Measurements from ENCODE around the gene PRR32.
"Not testable (repeated sequence)": the region's sequence is repeated elsewhere in the genome, so short reads cannot be mapped to it uniquely, and the experiment has no call there.

The PRR32 gene, protein sequence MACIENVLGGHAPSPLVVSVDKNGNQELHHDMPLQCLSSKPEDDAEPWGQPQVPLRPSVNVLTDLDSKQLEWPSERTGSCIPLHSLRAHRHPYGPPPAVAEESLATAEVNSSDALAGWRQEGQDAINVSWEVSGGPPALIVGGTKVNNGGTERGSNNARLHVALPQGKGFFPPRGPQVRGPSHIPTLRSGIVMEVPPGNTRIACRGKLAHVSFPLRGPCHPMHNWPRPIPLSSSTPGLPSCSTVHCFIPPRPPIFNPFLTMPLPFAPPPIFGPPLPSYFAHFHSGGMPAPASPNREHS

DNA sequence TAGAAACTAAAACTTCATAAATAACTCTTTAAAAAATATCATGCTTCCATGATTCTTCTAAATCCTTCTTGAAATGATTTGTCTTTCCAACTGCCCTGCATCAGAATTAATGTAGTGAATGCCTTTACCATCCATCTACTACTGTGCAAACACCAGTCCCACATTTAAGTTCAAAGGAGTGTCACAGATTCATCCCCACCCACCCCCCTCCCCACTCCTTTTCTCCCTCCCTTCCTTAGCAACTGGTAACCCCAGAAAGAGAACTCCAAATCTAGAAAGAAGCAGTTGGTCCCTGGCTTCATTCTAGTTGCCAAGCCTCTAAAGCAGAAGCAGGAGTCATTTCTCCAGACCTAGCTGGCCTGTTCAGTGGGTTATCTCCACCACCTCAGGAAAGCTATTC is at the start of gene PRR32:
Gene PRR32, plus strand, starts transcription at position 301 of the 400 bp plus-strand sequence. CDS start 115 bp downstream, outside the sequence.
- no peak for DNase-seq

DNA sequence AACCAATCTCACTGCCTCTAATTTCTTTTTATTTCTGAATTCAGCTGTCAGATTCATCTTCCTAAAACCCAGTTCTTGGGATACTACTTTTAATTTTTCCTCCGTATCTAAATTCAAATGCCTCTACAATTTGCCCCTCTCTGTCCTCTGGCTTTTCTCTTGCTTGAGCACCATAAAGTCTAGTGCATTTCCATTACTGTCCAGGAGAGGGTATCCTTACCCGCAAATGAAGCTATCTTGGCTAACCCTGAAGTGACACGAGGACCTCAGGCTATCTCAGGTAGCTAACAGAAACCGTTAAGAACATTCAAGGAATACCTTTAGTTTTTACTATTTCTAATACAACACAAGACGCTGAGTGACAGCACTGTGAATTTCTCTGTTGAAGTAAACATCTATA is 49.4 kb upstream of the PRR32 start:
- DNase-seq = no peak

DNA sequence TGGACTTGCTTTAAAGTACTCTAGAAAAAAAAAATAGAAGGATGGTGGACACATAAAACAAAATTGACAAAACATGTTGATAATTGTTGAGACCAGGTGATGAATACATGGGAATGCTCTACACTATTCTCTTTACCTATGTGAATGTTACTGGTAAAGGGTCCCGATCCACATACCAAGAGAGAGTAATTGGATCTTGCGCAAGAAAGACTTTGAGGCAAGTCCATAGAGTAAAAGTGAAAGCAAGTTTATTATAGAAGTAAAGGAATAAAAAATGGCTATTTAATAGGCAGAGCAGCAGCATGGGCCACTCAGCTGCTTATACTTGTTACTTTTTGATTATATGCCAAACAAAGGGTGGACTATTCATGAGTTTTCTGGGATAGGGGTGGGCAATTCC is 34.0 kb upstream of the PRR32 start:
- DNase-seq = no peak

DNA sequence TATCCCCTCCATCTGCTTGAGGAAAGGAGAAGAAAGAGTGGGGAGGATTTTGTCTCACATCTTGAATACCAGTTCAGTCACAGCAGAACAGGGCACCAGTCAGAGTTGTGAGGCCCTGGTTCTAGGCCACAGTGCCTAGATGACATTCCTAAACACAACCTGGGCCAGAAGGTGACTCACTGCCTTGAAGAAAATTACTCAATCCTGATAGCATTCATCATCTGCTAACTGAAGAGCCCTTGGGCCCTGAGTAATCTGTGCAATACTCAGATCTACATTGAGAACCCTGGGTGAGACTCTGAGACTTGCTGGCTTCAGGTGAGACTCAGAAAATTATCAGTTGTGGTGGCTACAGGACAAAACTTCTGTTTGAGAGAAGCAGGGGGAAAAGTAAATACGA is 20.5 kb upstream of the PRR32 start:
- no peak for DNase-seq

DNA sequence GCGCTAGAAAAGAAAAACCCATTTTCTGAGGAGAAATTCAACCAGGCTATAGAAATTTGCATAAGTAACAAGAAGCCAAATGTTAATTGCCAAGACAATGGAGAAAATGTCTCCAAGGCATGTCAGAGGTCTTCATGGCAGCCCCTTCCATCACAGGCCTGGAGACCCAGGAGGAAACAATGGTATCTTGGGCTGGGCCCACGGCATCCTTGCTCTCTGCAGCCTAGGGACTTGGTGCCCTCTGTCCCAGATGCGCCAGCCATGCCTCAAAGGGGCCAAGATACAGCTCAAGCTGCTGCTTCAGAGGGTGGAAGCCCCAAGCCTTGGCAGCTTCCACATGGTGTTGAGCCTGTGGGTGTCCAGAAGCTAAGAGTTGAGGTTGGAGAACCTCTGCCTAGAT is 12.7 kb upstream of the PRR32 start:
- not testable (repeated sequence) for DNase-seq

DNA sequence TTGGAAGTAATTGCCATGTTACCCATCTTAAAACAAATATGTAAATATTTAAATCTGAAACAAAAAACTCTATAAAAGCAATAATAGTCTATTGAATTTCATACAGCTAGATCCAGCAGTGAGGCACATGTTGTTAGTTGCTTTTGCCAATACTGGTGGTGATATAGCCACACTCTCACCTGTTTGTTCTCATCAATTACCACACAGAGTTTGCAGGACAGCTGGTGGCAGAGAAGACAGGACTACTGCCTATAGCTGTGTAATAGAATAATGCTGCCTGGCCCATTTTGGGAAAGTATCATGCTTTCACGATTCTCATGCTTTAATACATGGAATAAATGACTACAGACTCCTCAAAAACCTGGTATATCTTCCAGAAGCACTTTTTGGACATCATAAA is 3.7 kb upstream of the PRR32 start:
- DNase-seq = no peak

DNA sequence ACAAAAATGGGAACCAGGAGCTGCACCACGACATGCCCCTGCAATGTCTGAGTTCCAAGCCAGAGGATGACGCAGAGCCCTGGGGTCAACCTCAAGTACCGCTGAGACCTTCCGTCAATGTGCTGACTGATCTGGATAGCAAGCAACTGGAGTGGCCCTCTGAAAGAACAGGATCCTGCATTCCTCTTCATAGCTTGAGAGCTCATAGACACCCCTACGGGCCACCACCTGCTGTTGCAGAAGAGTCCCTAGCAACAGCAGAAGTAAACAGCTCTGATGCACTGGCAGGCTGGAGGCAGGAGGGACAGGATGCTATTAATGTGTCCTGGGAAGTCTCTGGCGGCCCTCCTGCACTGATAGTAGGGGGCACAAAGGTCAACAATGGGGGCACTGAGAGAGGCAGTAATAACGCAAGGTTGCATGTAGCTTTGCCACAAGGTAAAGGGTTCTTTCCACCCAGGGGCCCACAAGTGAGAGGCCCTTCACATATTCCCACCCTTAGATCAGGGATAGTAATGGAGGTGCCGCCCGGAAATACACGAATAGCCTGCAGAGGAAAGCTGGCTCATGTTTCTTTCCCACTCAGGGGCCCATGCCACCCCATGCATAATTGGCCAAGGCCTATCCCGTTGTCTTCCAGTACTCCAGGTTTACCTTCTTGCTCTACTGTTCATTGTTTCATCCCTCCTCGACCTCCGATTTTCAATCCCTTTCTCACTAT is 1.3 kb downstream of the PRR32 start:
- DNase-seq = no peak

DNA sequence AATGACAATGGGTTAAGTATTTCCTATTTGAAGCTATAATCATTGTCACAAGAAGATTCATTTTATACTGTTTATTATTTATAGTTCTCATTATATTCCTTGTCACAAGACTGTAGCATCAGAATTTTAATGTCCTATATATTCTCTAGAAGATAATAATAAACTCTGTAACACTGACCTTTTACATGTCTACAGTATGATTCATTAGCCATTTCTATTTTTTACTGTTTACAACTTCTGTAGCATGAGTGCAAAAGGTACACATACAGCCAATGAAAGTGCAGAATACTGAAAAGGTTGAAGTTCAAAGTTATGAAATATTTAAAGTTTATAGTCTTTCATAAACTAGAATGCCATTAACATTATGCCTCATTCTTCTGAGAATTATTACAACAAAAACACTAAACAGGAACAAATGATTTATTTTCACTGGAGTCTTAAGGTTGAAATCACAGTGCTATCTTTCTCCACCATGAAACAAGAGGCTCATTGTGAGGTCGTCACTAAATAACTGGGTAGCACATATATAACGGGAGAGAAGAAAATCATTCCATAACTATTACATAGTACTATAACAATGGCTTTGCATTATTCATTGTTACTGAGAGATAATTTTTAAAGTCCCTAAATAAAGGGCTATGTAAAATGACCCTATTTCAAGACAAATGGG is 4.9 kb downstream of the PRR32 start:
- no peak for DNase-seq

DNA sequence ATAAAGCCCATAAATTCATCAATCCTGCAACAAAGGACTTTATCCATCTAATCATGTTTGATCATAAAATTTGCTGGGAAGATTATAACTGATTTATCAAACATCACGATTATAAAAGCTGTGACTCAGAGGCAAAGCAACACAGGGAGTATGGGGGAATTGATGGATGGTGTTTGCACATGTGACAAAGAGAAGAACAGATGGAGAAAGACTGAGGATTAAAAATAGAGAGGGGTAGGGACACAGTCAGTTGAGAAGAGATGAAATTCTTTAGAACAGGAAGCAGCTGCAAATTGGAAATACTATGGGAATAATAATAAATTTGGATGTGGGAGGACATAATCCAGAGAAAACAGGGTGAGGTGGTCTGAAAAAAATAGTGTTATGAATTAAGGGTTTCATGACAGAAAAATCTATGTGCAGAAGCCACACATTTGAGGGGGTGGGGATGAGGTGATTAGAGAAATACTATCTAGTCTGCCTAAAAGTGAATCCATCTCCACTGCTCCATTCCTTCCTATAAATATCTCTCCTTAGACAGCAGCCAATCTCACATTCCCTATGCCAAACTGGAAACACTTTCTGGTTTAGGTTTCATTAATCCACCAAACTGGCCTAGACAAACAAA is 6.2 kb downstream of the PRR32 start:
- no peak for DNase-seq

DNA sequence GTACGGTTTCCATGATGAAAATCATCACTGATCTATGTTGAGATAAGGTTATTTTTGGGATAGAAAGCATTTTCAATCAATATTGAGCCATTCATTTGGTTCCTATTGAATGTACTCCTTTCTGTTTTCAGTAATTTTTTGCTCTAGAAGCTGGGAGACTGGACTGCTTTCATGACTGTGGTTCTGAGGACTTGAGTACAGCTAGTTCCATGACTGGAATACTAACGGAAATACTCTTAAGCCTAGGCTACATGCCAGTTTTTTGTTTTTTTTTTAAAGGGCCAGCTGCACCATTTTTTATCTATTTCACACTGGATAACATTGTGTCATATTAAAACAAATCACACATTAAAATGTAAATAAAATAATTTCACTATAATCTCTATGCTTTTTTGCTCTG is 16.7 kb downstream of the PRR32 start:
- no peak for DNase-seq

DNA sequence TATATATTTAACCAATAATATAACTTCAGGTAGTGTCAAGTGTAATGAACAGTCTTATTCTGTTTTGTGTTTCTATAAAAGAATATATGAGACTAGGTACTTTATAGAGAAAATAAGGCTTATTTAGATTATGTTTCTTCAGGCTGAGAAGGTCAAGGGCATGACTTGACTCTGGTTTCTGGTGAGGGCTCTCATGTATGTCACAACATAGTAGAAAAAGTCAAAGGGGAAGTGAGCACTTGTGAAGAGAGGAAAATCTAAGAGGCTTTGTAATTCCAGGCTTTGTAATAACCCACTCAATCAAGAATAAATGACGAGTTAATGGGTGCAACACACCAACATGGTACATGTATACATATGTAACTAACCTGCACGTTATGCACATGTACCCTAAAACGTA is 27.6 kb downstream of the PRR32 start:
- no peak for DNase-seq

DNA sequence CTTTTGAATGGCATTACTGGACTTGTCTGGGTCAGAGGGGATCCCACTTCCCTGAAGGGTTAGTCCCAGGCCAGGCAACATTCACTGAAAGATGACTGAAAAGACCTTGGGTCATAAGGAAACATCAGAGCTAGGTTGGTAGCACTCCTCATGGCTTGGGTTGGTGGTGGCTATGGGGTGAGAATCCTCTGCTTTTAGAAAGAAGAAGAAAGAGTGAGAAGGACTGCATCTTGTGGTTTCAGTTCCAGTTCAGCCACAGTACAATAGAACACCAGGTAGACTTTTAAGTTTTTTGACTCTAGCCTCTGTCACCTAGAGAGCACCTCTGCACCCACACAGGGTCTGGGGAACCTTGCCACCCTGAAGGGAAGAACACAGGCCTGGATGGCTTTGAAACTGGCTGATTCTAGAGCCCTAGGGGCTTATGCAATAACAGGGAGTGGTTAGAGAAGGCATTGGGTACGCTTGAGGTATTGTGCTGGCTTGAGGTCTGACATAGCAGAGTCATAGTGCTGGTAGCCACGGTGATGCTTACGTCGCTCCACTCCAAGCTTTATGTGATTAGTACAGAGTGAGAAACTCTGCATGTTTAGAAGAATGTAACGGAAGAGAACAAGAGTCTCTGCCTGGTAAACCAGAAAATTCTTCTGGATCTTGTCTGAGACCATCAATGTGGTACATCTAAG is 36.5 kb downstream of the PRR32 start:
- DNase-seq = no peak

All from stimulated activated naive CD4-positive, alpha-beta T cell treated with Interleukin-2 at 50 U/mL for 16 hours (primary cell).